Keratinocyte (primary cell): ENCODE results near the gene PRDM9. TPM values are rescaled to one million over a fixed set of nuclear protein-coding genes. Genes with fewer than 3 reads are reported as not detected.

Experiments used
- DNase-seq: peaks from one replicate; pipeline ENCODE4 v3.0.0-alpha.2; 2011; ENCODE audit warnings: low read depth, missing footprints, low spot score
- FAIRE-seq: peaks from 2 replicates; lab custom pipeline; 2011; peaks lifted over from hg19 to GRCh38; lab: Jason Lieb, UNC
- H2AFZ ChIP-seq: 2 replicates; pipeline ENCODE4 v1.6.0; 2012; ENCODE audit warnings: low read length, control low read depth, inconsistent platforms; ENCODE audit not compliant: control insufficient read depth
- H3K27ac ChIP-seq: 2 replicates; pipeline ENCODE4 v1.5.1; 2011; ENCODE audit warnings: low read length; ENCODE audit not compliant: control insufficient read depth, insufficient read depth
- H3K27me3 ChIP-seq: 3 replicates; pipeline ENCODE4 v1.6.0; 2011; ENCODE audit warnings: low read length; ENCODE audit not compliant: control insufficient read depth, insufficient read depth; ENCODE audit errors: extremely low read depth
- H3K36me3 ChIP-seq, 2 experiments: 2 replicates in 1 of 2; 3 replicates in 1 of 2; pipeline ENCODE4 v1.5.1; 2011; ENCODE audit warnings: low read length in 2 of 2, mild to moderate bottlenecking in 1 of 2; ENCODE audit not compliant: control insufficient read depth in 2 of 2, insufficient read depth in 2 of 2; ENCODE audit errors: extremely low read depth in 1 of 2
- H3K4me1 ChIP-seq: 3 replicates; pipeline ENCODE4 v1.5.1; 2011; ENCODE audit warnings: low read length; ENCODE audit not compliant: control insufficient read depth, insufficient read depth; ENCODE audit errors: extremely low read depth
- H3K4me2 ChIP-seq: 3 replicates; pipeline ENCODE4 v1.6.0; 2011; ENCODE audit warnings: low read depth, low read length; ENCODE audit not compliant: control insufficient read depth, insufficient read depth; ENCODE audit errors: extremely low read depth
- H3K4me3 ChIP-seq, 3 experiments: fragments of 200-600 bp in 1 of 3; sonication (generic) in 1 of 3; 2 replicates in 2 of 3; 3 replicates in 1 of 3; pipeline ENCODE4 v1.5.1; 2011 to 2016; ENCODE audit warnings: low read length in 3 of 3, mild to moderate bottlenecking in 3 of 3, control low read depth in 2 of 3, inconsistent platforms in 1 of 3, low read depth in 1 of 3, mixed read lengths in 1 of 3, mixed run types in 1 of 3, moderate library complexity in 1 of 3; ENCODE audit not compliant: control insufficient read depth in 2 of 3, insufficient read depth in 2 of 3; ENCODE audit errors: extremely low read depth in 1 of 3
- H3K79me2 ChIP-seq: 2 replicates; pipeline ENCODE4 v1.6.0; 2012; ENCODE audit warnings: low read length; ENCODE audit not compliant: control insufficient read depth, insufficient read depth
- H3K9ac ChIP-seq: 3 replicates; pipeline ENCODE4 v1.6.0; 2011; ENCODE audit warnings: low read length; ENCODE audit not compliant: control insufficient read depth, insufficient read depth; ENCODE audit errors: extremely low read depth
- H3K9me1 ChIP-seq: 3 replicates; pipeline ENCODE4 v1.6.0; 2011; ENCODE audit warnings: low read length; ENCODE audit not compliant: control insufficient read depth, insufficient read depth; ENCODE audit errors: extremely low read depth
- H3K9me3 ChIP-seq: 2 replicates; pipeline ENCODE4 v1.5.1; 2012; ENCODE audit warnings: low read depth, low read length; ENCODE audit not compliant: control insufficient read depth
- H4K20me1 ChIP-seq: 3 replicates; pipeline ENCODE4 v1.6.0; 2011; ENCODE audit warnings: low read length; ENCODE audit not compliant: control insufficient read depth, insufficient read depth; ENCODE audit errors: extremely low read depth
- EZH2 ChIP-seq: IDR thresholded peaks from one replicate; pipeline ENCODE4 v1.6.1; 2012; ENCODE audit warnings: inconsistent platforms, mild to moderate bottlenecking, low read length, moderate library complexity
- dilution Hi-C: fragments of 300-500 bp; cut with MboI; formaldehyde crosslinking; loops from one replicate; pipeline ENCODE4 v1.7.0; 2020; ENCODE audit warnings: low sequenced_read_pairs; ENCODE audit not compliant: extremely low pct_ligation_motif_present
- polyA plus RNA-seq, 5 experiments: library from polyadenylated mRNA; depleted of rRNA in 3 of 5; stranded (reverse) in 3 of 5; stranded (forward) in 1 of 5; unstranded in 1 of 5; fragments of >200 nt; gene quantifications; 1 replicate in 1 of 5; 2 replicates in 3 of 5; 3 replicates in 1 of 5; pipeline versions ENCODE4 v1.2.1 to v1.2.3, GENCODE V29; 2011 to 2012; ENCODE audit warnings: missing spikeins in 2 of 5, low read depth in 1 of 5, low replicate concordance in 1 of 5
- TF ChIP-seq, protein P1 (sequence below), 3 experiments: IDR thresholded peaks in 1 of 3; conservative IDR thresholded peaks in 1 of 3; optimal IDR thresholded peaks in 1 of 3; 2 replicates in 2 of 3; 3 replicates in 1 of 3; pipeline versions ENCODE3 to v1.5.1; 2011; ENCODE audit warnings: low read length in 3 of 3, mild to moderate bottlenecking in 3 of 3, moderate library complexity in 2 of 3, control low read depth in 1 of 3, inconsistent platforms in 1 of 3; ENCODE audit not compliant: insufficient read depth in 2 of 3; ENCODE audit errors: extremely low read depth in 1 of 3

Gene PRDM9
- polyA plus RNA-seq, 1 donor (not counting 4 experiments of a cell fraction or from before 2014, with no cell fraction given): not detected

- Histone ChIP-seq H3K36me3 (no peaks in the 10 kb centered on the region), H3K4me2 (no peak overlapping the region), H3K27ac (no peak overlapping the region), H3K9me1 (no peaks in the 10 kb centered on the region), H3K79me2 (no peaks in the 10 kb centered on the region), H3K4me1 (no peaks in the 10 kb centered on the region), H3K9me3 (no peaks in the 10 kb centered on the region), H4K20me1 (no peaks in the 10 kb centered on the region), H2AFZ (no peak overlapping the region), H3K9ac (no peak overlapping the region), H3K27me3 (no peaks in the 10 kb centered on the region), H3K4me3 (no peak overlapping the region)
- no peak for FAIRE-seq
- DNase-seq: no peak
- no peak for TF ChIP-seq EZH2
- TF ChIP-seq, protein P1, sequence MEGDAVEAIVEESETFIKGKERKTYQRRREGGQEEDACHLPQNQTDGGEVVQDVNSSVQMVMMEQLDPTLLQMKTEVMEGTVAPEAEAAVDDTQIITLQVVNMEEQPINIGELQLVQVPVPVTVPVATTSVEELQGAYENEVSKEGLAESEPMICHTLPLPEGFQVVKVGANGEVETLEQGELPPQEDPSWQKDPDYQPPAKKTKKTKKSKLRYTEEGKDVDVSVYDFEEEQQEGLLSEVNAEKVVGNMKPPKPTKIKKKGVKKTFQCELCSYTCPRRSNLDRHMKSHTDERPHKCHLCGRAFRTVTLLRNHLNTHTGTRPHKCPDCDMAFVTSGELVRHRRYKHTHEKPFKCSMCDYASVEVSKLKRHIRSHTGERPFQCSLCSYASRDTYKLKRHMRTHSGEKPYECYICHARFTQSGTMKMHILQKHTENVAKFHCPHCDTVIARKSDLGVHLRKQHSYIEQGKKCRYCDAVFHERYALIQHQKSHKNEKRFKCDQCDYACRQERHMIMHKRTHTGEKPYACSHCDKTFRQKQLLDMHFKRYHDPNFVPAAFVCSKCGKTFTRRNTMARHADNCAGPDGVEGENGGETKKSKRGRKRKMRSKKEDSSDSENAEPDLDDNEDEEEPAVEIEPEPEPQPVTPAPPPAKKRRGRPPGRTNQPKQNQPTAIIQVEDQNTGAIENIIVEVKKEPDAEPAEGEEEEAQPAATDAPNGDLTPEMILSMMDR (optimal IDR thresholded peaks at IDR 0.05 in 1 of 3, IDR thresholded peaks at IDR 0.05 in 1 of 3, conservative IDR thresholded peaks at IDR 0.05 in 1 of 3; ENCODE audit: extremely low read depth in 1 of 3, insufficient read depth in 2 of 3, low read length in 3 of 3): no peak
- dilution Hi-C loops: no loop called here
Measured at GRCh38 chr5:23459214-23459613, 48.2 kb upstream of the PRDM9 start.

GRCh38 chr5:23461576-23461975, 45.8 kb upstream of the PRDM9 start:
- Histone ChIP-seq H2AFZ (no peak overlapping the region), H3K27me3 (no peaks in the 10 kb centered on the region), H3K9me1 (no peaks in the 10 kb centered on the region), H3K9ac (no peak overlapping the region), H3K9me3 (no peaks in the 10 kb centered on the region), H3K79me2 (no peaks in the 10 kb centered on the region), H3K4me2 (no peak overlapping the region), H4K20me1 (no peaks in the 10 kb centered on the region), H3K27ac (no peak overlapping the region), H3K4me1 (no peaks in the 10 kb centered on the region), H3K4me3 (no peak overlapping the region), H3K36me3 (no peaks in the 10 kb centered on the region)
- TF ChIP-seq, protein P1 (optimal IDR thresholded peaks at IDR 0.05 in 1 of 3, IDR thresholded peaks at IDR 0.05 in 1 of 3, conservative IDR thresholded peaks at IDR 0.05 in 1 of 3; ENCODE audit: extremely low read depth in 1 of 3, insufficient read depth in 2 of 3, low read length in 3 of 3): no peak
- TF ChIP-seq EZH2: no peak
- FAIRE-seq: no peak
- dilution Hi-C loops: no loop called here
- DNase-seq: no peak
